GM23338 (cell line): ENCODE measurements around the gene ANKFN1. TPM values are rescaled to one million over a fixed set of nuclear protein-coding genes. Genes with fewer than 3 reads are reported as not detected.

Experiments used
- ATAC-seq: fragments of 200-7000 bp; cut with Tn5 transposase; 3 replicates; pipeline ENCODE4 v1.9.1; 2020
- DNase-seq: peaks from one replicate; pipeline ENCODE4 v3.0.0-alpha.2; 2015; ENCODE audit warnings: low spot score
- H2AFZ ChIP-seq: fragments of 200-600 bp; sonication (generic); 2 replicates; pipeline ENCODE4 v1.8.0; 2016; ENCODE audit warnings: antibody characterized with exemption, mild to moderate bottlenecking, moderate library complexity
- H3F3A ChIP-seq: fragments of 200-600 bp; sonication (generic); replicated peaks from 2 replicates; pipeline ENCODE4 v1.8.0; 2017; ENCODE audit warnings: antibody characterized with exemption, mixed run types, low read depth
- H3K27ac ChIP-seq: fragments of 200-600 bp; sonication (generic); 2 replicates; pipeline ENCODE4 v1.6.1; 2016; ENCODE audit warnings: low read depth
- H3K27me3 ChIP-seq: fragments of 200-600 bp; sonication (generic); 2 replicates; pipeline ENCODE4 v1.8.0; 2016; ENCODE audit warnings: mild to moderate bottlenecking, mixed run types, moderate library complexity; ENCODE audit not compliant: insufficient read depth
- H3K36me3 ChIP-seq: fragments of 200-600 bp; sonication (generic); 2 replicates; pipeline ENCODE4 v1.8.0; 2016; ENCODE audit warnings: mild to moderate bottlenecking; ENCODE audit not compliant: insufficient read depth
- H3K4me1 ChIP-seq: fragments of 200-600 bp; sonication (generic); 2 replicates; pipeline ENCODE4 v1.8.0; 2016; ENCODE audit warnings: mild to moderate bottlenecking, moderate library complexity; ENCODE audit not compliant: insufficient read depth
- H3K4me2 ChIP-seq: fragments of 200-600 bp; sonication (generic); 2 replicates; pipeline ENCODE4 v1.7.1; 2017; ENCODE audit warnings: mixed run types
- H3K4me3 ChIP-seq: fragments of 200-600 bp; sonication (generic); 2 replicates; pipeline ENCODE4 v1.6.1; 2016; ENCODE audit warnings: mixed run types
- H3K79me2 ChIP-seq: fragments of 200-600 bp; sonication (generic); replicated peaks from 2 replicates; pipeline ENCODE4 v1.8.0; 2017; ENCODE audit warnings: mild to moderate bottlenecking; ENCODE audit not compliant: insufficient read depth
- H3K9me2 ChIP-seq: fragments of 200-600 bp; sonication (generic); 2 replicates; pipeline ENCODE4 v1.8.0; 2017; ENCODE audit not compliant: insufficient read depth
- H4K20me1 ChIP-seq: fragments of 200-600 bp; sonication (generic); replicated peaks from 2 replicates; pipeline ENCODE4 v1.8.0; 2017; ENCODE audit warnings: mild to moderate bottlenecking; ENCODE audit not compliant: insufficient read depth
- H3K27ac Mint-ChIP-seq: 2 replicates; pipeline ENCODE4 v1.8.0; 2020; ENCODE audit warnings: inconsistent platforms, mild to moderate bottlenecking, moderate library complexity, mixed read lengths
- H3K27me3 Mint-ChIP-seq: 3 replicates; pipeline ENCODE4 v1.8.0; 2022; ENCODE audit warnings: low read depth, mild to moderate bottlenecking, moderate library complexity, mixed read lengths, inconsistent platforms; ENCODE audit not compliant: insufficient read depth, poor library complexity
- H3K36me3 Mint-ChIP-seq: 3 replicates; pipeline ENCODE4 v1.8.0; 2021; ENCODE audit warnings: low read depth, mild to moderate bottlenecking, inconsistent platforms, moderate library complexity, mixed read lengths
- H3K4me1 Mint-ChIP-seq: 3 replicates; pipeline ENCODE4 v1.8.0; 2020; ENCODE audit warnings: mild to moderate bottlenecking, inconsistent platforms, mixed read lengths
- H3K4me3 Mint-ChIP-seq: 3 replicates; pipeline ENCODE4 v1.8.0; 2021; ENCODE audit warnings: moderate library complexity, mild to moderate bottlenecking, inconsistent platforms, mixed read lengths
- H3K9me3 Mint-ChIP-seq: 3 replicates; pipeline ENCODE4 v1.8.0; 2020; ENCODE audit warnings: moderate library complexity, mild to moderate bottlenecking, inconsistent platforms, mixed read lengths
- EZH2 ChIP-seq: fragments of 200-600 bp; sonication (generic); IDR thresholded peaks from one replicate; pipeline ENCODE4 v1.8.0; 2017; ENCODE audit warnings: antibody characterized with exemption, mild to moderate bottlenecking, low read depth; ENCODE audit not compliant: unreplicated experiment
- POLR2AphosphoS5 ChIP-seq: IDR thresholded peaks from 2 replicates; pipeline ENCODE4 v1.6.1; 2016; ENCODE audit warnings: antibody characterized with exemption, low read depth
- STAT1 ChIP-seq: IDR thresholded peaks from one replicate; pipeline ENCODE4 v1.6.1; 2016; ENCODE audit warnings: antibody characterized with exemption; ENCODE audit not compliant: unreplicated experiment
- ZNF114 ChIP-seq: fragments of 250-450 bp; sonication (Bioruptor Pico); IDR thresholded peaks from 2 replicates; pipeline ENCODE4 v1.5.0; 2020; ENCODE audit warnings: mild to moderate bottlenecking, moderate library complexity
- polyA plus RNA-seq: library from polyadenylated mRNA; unstranded; fragments of >200 nt; fragmentation: Nextera tagmentation; extraction: Ambion mirVana; gene quantifications from 2 replicates; pipeline ENCODE4 v1.2.1, GENCODE V29; 2016
- total RNA-seq: library from RNA; depleted of rRNA; stranded (reverse); fragments of >200 nt; shearing (Covaris generic); gene quantifications from 2 replicates; pipeline ENCODE4 v1.2.3, GENCODE V29; 2014
- TF ChIP-seq, protein P1 (sequence below): fragments of 250-450 bp; sonication (Bioruptor Pico); IDR thresholded peaks from 2 replicates; pipeline ENCODE4 v1.5.0; 2020; ENCODE audit warnings: mild to moderate bottlenecking, moderate library complexity
- TF ChIP-seq, protein P2 (sequence below): IDR thresholded peaks from one replicate; pipeline ENCODE4 v1.6.1; 2018; ENCODE audit warnings: antibody characterized with exemption; ENCODE audit not compliant: unreplicated experiment

ANKFN1 gene
- total and polyA plus RNA-seq, 2 experiments from 2014 or later, result not detected

- TF ChIP-seq, protein P1, sequence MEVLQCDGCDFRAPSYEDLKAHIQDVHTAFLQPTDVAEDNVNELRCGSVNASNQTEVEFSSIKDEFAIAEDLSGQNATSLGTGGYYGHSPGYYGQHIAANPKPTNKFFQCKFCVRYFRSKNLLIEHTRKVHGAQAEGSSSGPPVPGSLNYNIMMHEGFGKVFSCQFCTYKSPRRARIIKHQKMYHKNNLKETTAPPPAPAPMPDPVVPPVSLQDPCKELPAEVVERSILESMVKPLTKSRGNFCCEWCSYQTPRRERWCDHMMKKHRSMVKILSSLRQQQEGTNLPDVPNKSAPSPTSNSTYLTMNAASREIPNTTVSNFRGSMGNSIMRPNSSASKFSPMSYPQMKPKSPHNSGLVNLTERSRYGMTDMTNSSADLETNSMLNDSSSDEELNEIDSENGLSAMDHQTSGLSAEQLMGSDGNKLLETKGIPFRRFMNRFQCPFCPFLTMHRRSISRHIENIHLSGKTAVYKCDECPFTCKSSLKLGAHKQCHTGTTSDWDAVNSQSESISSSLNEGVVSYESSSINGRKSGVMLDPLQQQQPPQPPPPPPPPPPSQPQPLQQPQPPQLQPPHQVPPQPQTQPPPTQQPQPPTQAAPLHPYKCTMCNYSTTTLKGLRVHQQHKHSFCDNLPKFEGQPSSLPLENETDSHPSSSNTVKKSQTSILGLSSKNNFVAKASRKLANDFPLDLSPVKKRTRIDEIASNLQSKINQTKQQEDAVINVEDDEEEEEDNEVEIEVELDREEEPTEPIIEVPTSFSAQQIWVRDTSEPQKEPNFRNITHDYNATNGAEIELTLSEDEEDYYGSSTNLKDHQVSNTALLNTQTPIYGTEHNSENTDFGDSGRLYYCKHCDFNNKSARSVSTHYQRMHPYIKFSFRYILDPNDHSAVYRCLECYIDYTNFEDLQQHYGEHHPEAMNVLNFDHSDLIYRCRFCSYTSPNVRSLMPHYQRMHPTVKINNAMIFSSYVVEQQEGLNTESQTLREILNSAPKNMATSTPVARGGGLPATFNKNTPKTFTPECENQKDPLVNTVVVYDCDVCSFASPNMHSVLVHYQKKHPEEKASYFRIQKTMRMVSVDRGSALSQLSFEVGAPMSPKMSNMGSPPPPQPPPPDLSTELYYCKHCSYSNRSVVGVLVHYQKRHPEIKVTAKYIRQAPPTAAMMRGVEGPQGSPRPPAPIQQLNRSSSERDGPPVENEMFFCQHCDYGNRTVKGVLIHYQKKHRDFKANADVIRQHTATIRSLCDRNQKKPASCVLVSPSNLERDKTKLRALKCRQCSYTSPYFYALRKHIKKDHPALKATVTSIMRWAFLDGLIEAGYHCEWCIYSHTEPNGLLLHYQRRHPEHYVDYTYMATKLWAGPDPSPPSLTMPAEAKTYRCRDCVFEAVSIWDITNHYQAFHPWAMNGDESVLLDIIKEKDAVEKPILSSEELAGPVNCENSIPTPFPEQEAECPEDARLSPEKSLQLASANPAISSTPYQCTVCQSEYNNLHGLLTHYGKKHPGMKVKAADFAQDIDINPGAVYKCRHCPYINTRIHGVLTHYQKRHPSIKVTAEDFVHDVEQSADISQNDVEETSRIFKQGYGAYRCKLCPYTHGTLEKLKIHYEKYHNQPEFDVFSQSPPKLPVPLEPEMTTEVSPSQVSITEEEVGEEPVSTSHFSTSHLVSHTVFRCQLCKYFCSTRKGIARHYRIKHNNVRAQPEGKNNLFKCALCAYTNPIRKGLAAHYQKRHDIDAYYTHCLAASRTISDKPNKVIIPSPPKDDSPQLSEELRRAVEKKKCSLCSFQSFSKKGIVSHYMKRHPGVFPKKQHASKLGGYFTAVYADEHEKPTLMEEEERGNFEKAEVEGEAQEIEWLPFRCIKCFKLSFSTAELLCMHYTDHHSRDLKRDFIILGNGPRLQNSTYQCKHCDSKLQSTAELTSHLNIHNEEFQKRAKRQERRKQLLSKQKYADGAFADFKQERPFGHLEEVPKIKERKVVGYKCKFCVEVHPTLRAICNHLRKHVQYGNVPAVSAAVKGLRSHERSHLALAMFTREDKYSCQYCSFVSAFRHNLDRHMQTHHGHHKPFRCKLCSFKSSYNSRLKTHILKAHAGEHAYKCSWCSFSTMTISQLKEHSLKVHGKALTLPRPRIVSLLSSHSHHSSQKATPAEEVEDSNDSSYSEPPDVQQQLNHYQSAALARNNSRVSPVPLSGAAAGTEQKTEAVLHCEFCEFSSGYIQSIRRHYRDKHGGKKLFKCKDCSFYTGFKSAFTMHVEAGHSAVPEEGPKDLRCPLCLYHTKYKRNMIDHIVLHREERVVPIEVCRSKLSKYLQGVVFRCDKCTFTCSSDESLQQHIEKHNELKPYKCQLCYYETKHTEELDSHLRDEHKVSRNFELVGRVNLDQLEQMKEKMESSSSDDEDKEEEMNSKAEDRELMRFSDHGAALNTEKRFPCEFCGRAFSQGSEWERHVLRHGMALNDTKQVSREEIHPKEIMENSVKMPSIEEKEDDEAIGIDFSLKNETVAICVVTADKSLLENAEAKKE (CRISPR knock-in tag), result no peak
- TF ChIP-seq POLR2AphosphoS5 (no peak), ZNF114 (no peak)
Measured at GRCh38 chr17:56395787-56396186, 242.5 kb downstream of the ANKFN1 start (continued).

- Histone ChIP-seq H3K4me1 (no peaks in the 10 kb centered on the region), H3K79me2 (no peaks in the 10 kb centered on the region), H3K36me3 (no peaks in the 10 kb centered on the region), H3K4me3 (no peak overlapping the region), H3K4me2 (no peak overlapping the region), H3K27me3 (no peaks in the 10 kb centered on the region), H3K27ac (no peak overlapping the region), H2AFZ (no peak overlapping the region), H3K9me2 (0 out of 2 replicates have a peak, but pooled peaks cover under 1% of the 10 kb centered on the region), H4K20me1 (no peaks in the 10 kb centered on the region), H3F3A (no peaks in the 10 kb centered on the region)
- no peak for DNase-seq
- ATAC-seq, result no peak
- H3K4me1 Mint-ChIP-seq, result no peaks in the 10 kb centered on the region
- H3K27ac Mint-ChIP-seq, result no peak overlapping the region
- no peaks in the 10 kb centered on the region for H3K36me3 Mint-ChIP-seq
- no peak overlapping the region for H3K4me3 Mint-ChIP-seq
- H3K9me3 Mint-ChIP-seq, result no peaks in the 10 kb centered on the region
- no peaks in the 10 kb centered on the region for H3K27me3 Mint-ChIP-seq
- TF ChIP-seq, protein P2, sequence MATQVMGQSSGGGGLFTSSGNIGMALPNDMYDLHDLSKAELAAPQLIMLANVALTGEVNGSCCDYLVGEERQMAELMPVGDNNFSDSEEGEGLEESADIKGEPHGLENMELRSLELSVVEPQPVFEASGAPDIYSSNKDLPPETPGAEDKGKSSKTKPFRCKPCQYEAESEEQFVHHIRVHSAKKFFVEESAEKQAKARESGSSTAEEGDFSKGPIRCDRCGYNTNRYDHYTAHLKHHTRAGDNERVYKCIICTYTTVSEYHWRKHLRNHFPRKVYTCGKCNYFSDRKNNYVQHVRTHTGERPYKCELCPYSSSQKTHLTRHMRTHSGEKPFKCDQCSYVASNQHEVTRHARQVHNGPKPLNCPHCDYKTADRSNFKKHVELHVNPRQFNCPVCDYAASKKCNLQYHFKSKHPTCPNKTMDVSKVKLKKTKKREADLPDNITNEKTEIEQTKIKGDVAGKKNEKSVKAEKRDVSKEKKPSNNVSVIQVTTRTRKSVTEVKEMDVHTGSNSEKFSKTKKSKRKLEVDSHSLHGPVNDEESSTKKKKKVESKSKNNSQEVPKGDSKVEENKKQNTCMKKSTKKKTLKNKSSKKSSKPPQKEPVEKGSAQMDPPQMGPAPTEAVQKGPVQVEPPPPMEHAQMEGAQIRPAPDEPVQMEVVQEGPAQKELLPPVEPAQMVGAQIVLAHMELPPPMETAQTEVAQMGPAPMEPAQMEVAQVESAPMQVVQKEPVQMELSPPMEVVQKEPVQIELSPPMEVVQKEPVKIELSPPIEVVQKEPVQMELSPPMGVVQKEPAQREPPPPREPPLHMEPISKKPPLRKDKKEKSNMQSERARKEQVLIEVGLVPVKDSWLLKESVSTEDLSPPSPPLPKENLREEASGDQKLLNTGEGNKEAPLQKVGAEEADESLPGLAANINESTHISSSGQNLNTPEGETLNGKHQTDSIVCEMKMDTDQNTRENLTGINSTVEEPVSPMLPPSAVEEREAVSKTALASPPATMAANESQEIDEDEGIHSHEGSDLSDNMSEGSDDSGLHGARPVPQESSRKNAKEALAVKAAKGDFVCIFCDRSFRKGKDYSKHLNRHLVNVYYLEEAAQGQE, result no peak
- TF ChIP-seq STAT1, result no peak
- no peak for TF ChIP-seq ZNF114
- TF ChIP-seq POLR2AphosphoS5, result no peak
- TF ChIP-seq, protein P1 (CRISPR knock-in tag), result no peak
- TF ChIP-seq EZH2, result no peak
Measured at GRCh38 chr17:56407086-56407485, 253.8 kb downstream of the ANKFN1 start.
